H1 (cell line): ENCODE measurements around the gene FAM241A. TPM values are rescaled to one million over a fixed set of nuclear protein-coding genes. Genes with fewer than 3 reads are reported as not detected.

ENCODE experiments used
- TCF12 ChIP-seq: IDR thresholded peaks from 2 replicates; pipeline ENCODE4 v1.6.1; 2011; ENCODE audit warnings: low read depth, mild to moderate bottlenecking, low read length
- polyA plus RNA-seq, 7 experiments: library from polyadenylated mRNA; depleted of rRNA in 3 of 7; stranded (reverse) in 5 of 7; unstranded in 2 of 7; fragments of >200 nt in 5 of 7; fragments of 200-250 nt in 2 of 7; gene quantifications; 1 replicate in 5 of 7; 2 replicates in 1 of 7; 4 replicates in 1 of 7; pipeline versions ENCODE4 v1.2.1 to v1.2.3, GENCODE V29; 2011 to 2013; ENCODE audit warnings: missing spikeins in 2 of 7, mixed read lengths in 2 of 7
- total RNA-seq: library from RNA; stranded (reverse); fragmentation: NEBNext Ultra II Directional; extraction: Animal tissue kit (Norgen Biotek cat#: 25700); gene quantifications from 2 replicates; pipeline ENCODE4 v1.2.1, GENCODE V29; 2021

Gene FAM241A
- total and polyA plus RNA-seq, 2 of the 8 experiments (the other 6 are each of a cell fraction or from before 2014, with no cell fraction given), result 0.20 to 0.73 TPM

DNA sequence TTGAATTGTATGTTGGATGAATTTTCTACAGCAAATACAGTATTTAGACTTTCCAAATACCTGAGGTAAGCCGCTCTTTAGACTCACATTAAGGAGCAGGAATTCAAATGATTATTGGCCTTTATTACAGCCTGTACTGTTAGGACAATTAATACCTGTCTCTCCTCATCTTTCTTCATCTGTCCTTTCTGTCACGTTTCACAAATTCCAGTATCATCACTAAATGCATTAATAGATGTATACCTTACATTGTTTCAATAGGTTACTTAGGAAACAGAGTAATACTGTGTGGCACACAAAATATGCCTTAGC, 1.2 kb downstream of the FAM241A start (continued):
- no peak for TF ChIP-seq TCF12
